Measurements from ENCODE around the gene TXNL1.

The TXNL1 gene

GRCh38 chr18:56569416-56569815 is 69.0 kb downstream of the TXNL1 start:
- no peak for DNase-seq (ENCODE audit: low spot score)

DNA sequence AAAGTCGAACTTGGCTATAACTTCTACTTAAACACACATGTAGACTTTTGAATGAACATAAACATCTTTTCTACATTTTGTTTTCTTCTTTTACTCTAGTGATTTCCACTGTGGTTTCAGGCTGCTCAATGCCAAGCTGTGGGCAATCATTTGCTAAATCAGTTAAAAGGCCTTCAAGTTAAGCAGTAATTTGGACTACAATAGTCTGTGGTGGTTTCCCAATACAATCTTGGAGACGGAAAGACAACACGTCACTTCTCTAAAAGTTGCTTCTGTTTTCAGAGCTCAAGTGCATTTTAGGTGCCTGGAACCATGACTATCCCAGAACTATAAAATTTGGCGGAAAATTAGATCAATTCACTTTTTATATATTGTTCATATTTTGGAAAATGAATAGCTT is 69.4 kb downstream of the TXNL1 start:
- DNase-seq (ENCODE audit: low spot score): no peak

- no peak for DNase-seq (ENCODE audit: low spot score)
These were observed 72.6 kb downstream of the TXNL1 start for GRCh38 chr18:56565551-56566345.

DNA sequence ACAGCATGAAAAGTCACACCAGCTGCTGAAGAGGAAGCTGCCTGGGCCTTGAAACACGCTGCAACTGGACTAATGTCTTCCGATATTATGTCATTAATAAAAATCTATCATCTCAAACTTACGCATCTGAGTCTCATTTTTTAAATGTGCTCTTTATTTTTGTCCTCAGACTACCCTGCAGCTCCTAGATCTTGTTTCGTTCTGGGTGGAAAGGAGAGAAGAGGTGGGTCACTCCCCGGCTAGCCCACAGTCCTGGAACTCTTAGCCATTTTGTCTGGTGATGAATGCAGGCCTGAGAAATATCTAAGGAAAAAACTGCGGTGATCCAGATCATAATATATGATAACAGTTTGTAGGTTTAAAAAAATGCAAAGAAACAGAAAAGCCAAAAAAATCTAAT is 73.3 kb downstream of the TXNL1 start:
- no peak for DNase-seq (ENCODE audit: low spot score)

- no peak for DNase-seq (ENCODE audit: low spot score)
These were observed 74.8 kb downstream of the TXNL1 start for GRCh38 chr18:56563568-56563967.

- no peak for DNase-seq (ENCODE audit: low spot score)
These were observed 75.9 kb downstream of the TXNL1 start for GRCh38 chr18:56562479-56562878.

GRCh38 chr18:56560992-56561391 is 77.4 kb downstream of the TXNL1 start:
- no peak for DNase-seq (ENCODE audit: low spot score)

- DNase-seq (ENCODE audit: low spot score): no peak
These were observed 79.3 kb downstream of the TXNL1 start for GRCh38 chr18:56559044-56559443.

DNA sequence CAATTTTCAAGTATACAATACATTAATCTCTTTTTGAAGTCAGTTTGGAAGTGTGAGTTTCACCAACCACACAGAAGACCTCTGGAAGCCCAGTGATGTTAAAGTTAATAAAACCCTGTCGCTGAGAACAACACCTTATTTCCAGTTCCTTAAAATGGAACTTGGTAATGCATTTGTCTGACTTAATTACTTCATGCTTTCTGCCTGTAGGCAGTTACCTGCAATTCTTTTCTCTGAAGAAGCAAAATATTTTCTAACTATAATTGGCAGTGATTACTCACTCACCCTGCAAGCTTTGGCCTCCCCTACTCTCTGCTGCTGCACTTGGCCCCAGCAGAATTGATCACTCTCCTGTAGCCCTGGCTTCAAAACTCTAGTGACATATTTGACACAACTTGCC is 81.5 kb downstream of the TXNL1 start:
- no peak for DNase-seq (ENCODE audit: low spot score)

DNA sequence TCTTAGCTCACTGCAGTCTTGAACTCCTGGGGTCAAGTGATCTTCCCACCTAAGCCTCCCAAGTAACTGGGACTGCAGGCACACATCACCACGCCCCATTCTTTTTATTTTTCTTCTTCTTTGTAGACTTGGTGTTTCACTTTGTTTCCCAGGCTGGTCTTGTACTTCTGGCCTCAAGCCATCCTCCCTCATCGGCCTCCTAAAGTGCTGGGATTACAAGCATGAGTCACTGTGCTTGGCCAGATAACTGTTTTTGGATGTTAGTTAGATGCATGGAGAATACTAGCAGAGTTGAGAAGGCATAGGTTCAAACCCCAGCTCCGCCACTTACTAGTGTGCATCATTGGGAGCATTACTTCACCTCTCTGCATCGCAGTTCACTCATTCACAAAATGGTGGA is 88.3 kb downstream of the TXNL1 start:
- DNase-seq (ENCODE audit: low spot score): no peak
